Measurements from ENCODE around the gene HAUS6. TPM values are rescaled to one million over a fixed set of nuclear protein-coding genes. Genes with fewer than 3 reads are reported as not detected.

Gene HAUS6
- total and polyA plus RNA-seq, 2 of the 4 experiments (the other 2 are of a cell fraction) = 5.8 to 13.3 TPM

GRCh38 chr9:19033015-19033414 lies 69.7 kb downstream of the HAUS6 start, which contains the start of gene SAXO1:
SAXO1 (minus strand) TSS chr9:19033209; CDS start chr9:19032908, 301 bp downstream.
- Histone ChIP-seq H3K4me3 (ENCODE audit: insufficient read depth, low read depth, low read length) (no peak within 1 kb of the TSS), H3K4me1 (ENCODE audit: control insufficient read depth, insufficient read depth, low read length) (no peaks in the 10 kb centered on the region), H3K4me2 (ENCODE audit: low read depth, low read length) (no peak within 1 kb of the TSS), H4K91ac (ENCODE audit: insufficient read depth, low read depth, low read length) (no peak within 1 kb of the TSS), H2AK5ac (ENCODE audit: low read depth, low read length) (no peak within 1 kb of the TSS), H2AFZ (replicated peaks; ENCODE audit: low read length, poor library complexity) (peak within 1 kb of the TSS; percentile 13), H3K9ac (ENCODE audit: low read depth, low read length) (no peak within 1 kb of the TSS), H4K8ac (ENCODE audit: low read depth in 2 of 2, low read length in 2 of 2) (no peak within 1 kb of the TSS), H2BK120ac (ENCODE audit: low read depth, low read length) (no peak within 1 kb of the TSS), H3K14ac (replicated peaks; ENCODE audit: low read depth, low read length) (no peak within 1 kb of the TSS), H3K23ac (ENCODE audit: low read depth, low read length) (no peak within 1 kb of the TSS), H3K18ac (ENCODE audit: low read depth, low read length) (no peak within 1 kb of the TSS), H3K36me3 (ENCODE audit: control insufficient read depth, insufficient read depth, low read length) (no peaks in the 10 kb centered on the region), H2BK5ac (ENCODE audit: low read depth, low read length, poor library complexity, severe bottlenecking) (no peak within 1 kb of the TSS), H2AK9ac (replicated peaks; ENCODE audit: low read depth, low read length, poor library complexity) (no peak within 1 kb of the TSS), H3K56ac (ENCODE audit: extremely low read depth, insufficient read depth, low read length) (no peak within 1 kb of the TSS), H4K5ac (ENCODE audit: low read depth, low read length) (no peak within 1 kb of the TSS), H4K20me1 (ENCODE audit: insufficient read depth, low read length) (no peaks in the 10 kb centered on the region), H2BK15ac (ENCODE audit: low read depth, low read length) (no peak within 1 kb of the TSS), H3K4ac (ENCODE audit: low read depth, low read length) (no peak within 1 kb of the TSS), H3K79me1 (ENCODE audit: low read depth in 1 of 2, low read length in 2 of 2) (no peaks in the 10 kb centered on the region), H3K27ac (ENCODE audit: insufficient read depth, low read length) (no peak within 1 kb of the TSS), H3K9me1 (ENCODE audit: insufficient read depth, low read length) (no peaks in the 10 kb centered on the region), H2BK20ac (ENCODE audit: low read depth, low read length) (no peak within 1 kb of the TSS), H3K27me3 (ENCODE audit: control insufficient read depth, insufficient read depth, low read length) (no peaks in the 10 kb centered on the region; the same call in none of the 2 replicates), H3K9me3 (ENCODE audit: control insufficient read depth, insufficient read depth, low read length) (no peaks in the 10 kb centered on the region)
- CTCF ChIA-PET = no interaction called here
- TF ChIP-seq RCOR1 (IDR thresholded peaks at IDR 0.05; ENCODE audit: insufficient replicate concordance, low read length) (no peak), MXI1 (IDR thresholded peaks at IDR 0.05; ENCODE audit: borderline replicate concordance, low read depth, low read length) (no peak), MAZ (IDR thresholded peaks at IDR 0.05; ENCODE audit: borderline replicate concordance, low read depth, low read length) (no peak), MAFK (IDR thresholded peaks at IDR 0.05; ENCODE audit: low read depth, low read length) (no peak), USF2 (IDR thresholded peaks at IDR 0.05; ENCODE audit: low read depth, low read length) (no peak), CHD1 (IDR thresholded peaks at IDR 0.05; ENCODE audit: low read depth, low read length) (no peak)
- ATAC-seq (ENCODE audit: low read depth) (no peak), DNase-seq (no peak)
- in situ Hi-C loops (cut with MboI; ENCODE audit: low sequenced_read_pairs) (loop anchor here (5.0 to 25.0 kb wide), 2 partner anchors 1221 to 1496 kb away; no protein-coding TSS in a partner anchor), intact Hi-C loops (cut with micrococcal nuclease) (no loop called here), dilution Hi-C loops (cut with HindIII; ENCODE audit: low sequenced_read_pairs, unreplicated experiment) (no loop called here)
- POLR2A ChIA-PET (ENCODE audit: unreplicated experiment) = no interaction called here
- 80% methylated on average over 16 of the region's 20 CpGs; no CpG with 5 or more reads in 1 of the 2 experiments for WGBS, 2 experiments (ENCODE audit: extremely low coverage in 2 of 2, insufficient read length in 1 of 2)
- no TSS peak for BruUV-seq (replicated peaks)

All from IMR-90 (cell line).